DMS53 treated with DMSO at 0.1 percent for 48 hours (cell line): ENCODE data around the gene SHB.
"Not testable (repeated sequence)": the region's sequence is repeated elsewhere in the genome, so short reads cannot be mapped to it uniquely, and the experiment has no call there.

Experiments
- DNase-seq: peaks from one replicate; lab custom pipeline; 2025; ENCODE audit not compliant: unreplicated experiment; lab: John Stamatoyannopoulos, UW

SHB gene

GRCh38 chr9:37972351-37972848 is 96.6 kb downstream of the SHB start:
- DNase-seq: no peak

- no peak for DNase-seq
Measured at GRCh38 chr9:37971691-37972090, 97.3 kb downstream of the SHB start.

- no peak for DNase-seq
Measured at GRCh38 chr9:37971108-37971459, 97.9 kb downstream of the SHB start.

GRCh38 chr9:37970301-37971107 is 98.5 kb downstream of the SHB start:
- DNase-seq: no peak

- no peak for DNase-seq
Measured at GRCh38 chr9:37969558-37970300, 99.3 kb downstream of the SHB start.

GRCh38 chr9:37969130-37969529 is 99.9 kb downstream of the SHB start:
- no peak for DNase-seq

GRCh38 chr9:37968228-37968701 is 100.8 kb downstream of the SHB start:
- no peak for DNase-seq

GRCh38 chr9:37967761-37968080 is 101.3 kb downstream of the SHB start:
- no peak for DNase-seq

GRCh38 chr9:37967014-37967760 is 101.8 kb downstream of the SHB start:
- DNase-seq: no peak

GRCh38 chr9:37966412-37967013 is 102.5 kb downstream of the SHB start:
- peak; percentile 60 for DNase-seq

- not testable (repeated sequence) for DNase-seq
Measured at GRCh38 chr9:37965676-37966345, 103.2 kb downstream of the SHB start.

- no peak for DNase-seq
Measured at GRCh38 chr9:37965116-37965515, 103.9 kb downstream of the SHB start.

- DNase-seq: no peak
Measured at GRCh38 chr9:37964740-37965081, 104.3 kb downstream of the SHB start.

GRCh38 chr9:37963936-37964739 is 104.9 kb downstream of the SHB start:
- DNase-seq: peak; percentile 84

GRCh38 chr9:37961351-37961750 is 107.7 kb downstream of the SHB start:
- DNase-seq: no peak

- no peak for DNase-seq
Measured at GRCh38 chr9:37960631-37961030, 108.4 kb downstream of the SHB start.

- DNase-seq: no peak
Measured at GRCh38 chr9:37959976-37960375, 109.1 kb downstream of the SHB start.

GRCh38 chr9:37958154-37958553 is 110.9 kb downstream of the SHB start:
- DNase-seq: no peak

- no peak for DNase-seq
Measured at GRCh38 chr9:37957664-37957953, 111.4 kb downstream of the SHB start.
